PC-9 (cell line): ENCODE data around the gene ARHGEF39.

Experiments
- CTCF ChIP-seq: fragments of 200-600 bp; sonication (generic); conservative IDR thresholded peaks from 2 replicates; pipeline ENCODE4 v1.6.1; 2017; ENCODE audit warnings: mixed run types, antibody characterized with exemption, mild to moderate bottlenecking, moderate library complexity
- EZH2 ChIP-seq: fragments of 200-600 bp; sonication (generic); IDR thresholded peaks from 2 replicates; pipeline ENCODE4 v1.8.0; 2017; ENCODE audit warnings: antibody characterized with exemption, low read depth

- no peak for TF ChIP-seq CTCF
- no peak for TF ChIP-seq EZH2
These were observed 48.1 kb downstream of the ARHGEF39 start for GRCh38 chr9:35616681-35617459.
